Thoracic aorta (tissue), 2 donors: ENCODE data around the gene PROCA1. TPM values are rescaled to one million over a fixed set of nuclear protein-coding genes. Genes with fewer than 3 reads are reported as not detected.

Experiments
- ATAC-seq: fragments of 150-250 bp; one replicate; pipeline ENCODE4 v1.8.0; 2017; ENCODE audit warnings: low read depth; ENCODE audit not compliant: insufficient number of reproducible peaks, low FRiP score
- DNase-seq: peaks from one replicate; pipeline ENCODE4 v3.0.0-alpha.2; 2020; ENCODE audit warnings: low spot score
- H3K27ac ChIP-seq, 2 donors: fragments of 200-600 bp; sonication (generic); 1 replicate in 1 of 2; 2 replicates in 1 of 2; pipeline ENCODE4 v1.5.1; 2016; ENCODE audit warnings: mild to moderate bottlenecking in 2 of 2, moderate library complexity in 2 of 2
- H3K27me3 ChIP-seq: fragments of 200-600 bp; sonication (generic); replicated peaks from 2 replicates; pipeline ENCODE4 v1.6.0; 2016; ENCODE audit warnings: mild to moderate bottlenecking; ENCODE audit not compliant: insufficient read depth
- H3K36me3 ChIP-seq: fragments of 200-600 bp; sonication (generic); one replicate; pipeline ENCODE4 v1.5.1; 2016
- H3K4me1 ChIP-seq, 2 donors: fragments of 200-600 bp; sonication (generic); 1 replicate in 1 of 2; 2 replicates in 1 of 2; pipeline versions ENCODE4 v1.5.1 to v1.6.0; 2016; ENCODE audit warnings: low read depth in 2 of 2, mild to moderate bottlenecking in 1 of 2; ENCODE audit not compliant: control insufficient read depth in 1 of 2
- H3K4me3 ChIP-seq: fragments of 200-600 bp; sonication (generic); 2 replicates; pipeline ENCODE4 v1.5.1; 2016; ENCODE audit warnings: mild to moderate bottlenecking
- H3K9me3 ChIP-seq: fragments of 200-600 bp; sonication (generic); 2 replicates; pipeline ENCODE4 v1.5.1; 2016
- CTCF ChIP-seq: fragments of 200-600 bp; sonication (generic); IDR thresholded peaks from one replicate; pipeline ENCODE4 v1.5.1; 2019; ENCODE audit warnings: antibody characterized with exemption
- total RNA-seq, 2 donors: library from RNA; depleted of rRNA; stranded (reverse); fragments of >200 nt; gene quantifications; one replicate each; pipeline versions ENCODE4 v1.1.0 to v1.2.3, GENCODE V29; 2016

PROCA1 gene
- total RNA-seq, 2 donors from 2014 or later = 1.1 to 1.8 TPM

GRCh38 chr17:28717578-28718332, 6.1 kb upstream of the PROCA1 start, which contains the start of gene RAB34:
RAB34 (minus strand) TSS chr17:28717868; CDS start chr17:28717266, 602 bp downstream.
- DNase-seq (peak; percentile 47), ATAC-seq (peak; percentile 5)
- Histone ChIP-seq H3K36me3 (peaks cover 30% of the 10 kb centered on the region), H3K27ac (peak within 1 kb of the TSS; percentile 94 to 98), H3K4me3 (peak within 1 kb of the TSS; percentile 80), H3K9me3 (no peaks in the 10 kb centered on the region), H3K27me3 (no peaks in the 10 kb centered on the region), H3K4me1 (peaks cover 29 to 53% of the 10 kb centered on the region in 2 donors)
- peak; percentile 19 for TF ChIP-seq CTCF

DNA sequence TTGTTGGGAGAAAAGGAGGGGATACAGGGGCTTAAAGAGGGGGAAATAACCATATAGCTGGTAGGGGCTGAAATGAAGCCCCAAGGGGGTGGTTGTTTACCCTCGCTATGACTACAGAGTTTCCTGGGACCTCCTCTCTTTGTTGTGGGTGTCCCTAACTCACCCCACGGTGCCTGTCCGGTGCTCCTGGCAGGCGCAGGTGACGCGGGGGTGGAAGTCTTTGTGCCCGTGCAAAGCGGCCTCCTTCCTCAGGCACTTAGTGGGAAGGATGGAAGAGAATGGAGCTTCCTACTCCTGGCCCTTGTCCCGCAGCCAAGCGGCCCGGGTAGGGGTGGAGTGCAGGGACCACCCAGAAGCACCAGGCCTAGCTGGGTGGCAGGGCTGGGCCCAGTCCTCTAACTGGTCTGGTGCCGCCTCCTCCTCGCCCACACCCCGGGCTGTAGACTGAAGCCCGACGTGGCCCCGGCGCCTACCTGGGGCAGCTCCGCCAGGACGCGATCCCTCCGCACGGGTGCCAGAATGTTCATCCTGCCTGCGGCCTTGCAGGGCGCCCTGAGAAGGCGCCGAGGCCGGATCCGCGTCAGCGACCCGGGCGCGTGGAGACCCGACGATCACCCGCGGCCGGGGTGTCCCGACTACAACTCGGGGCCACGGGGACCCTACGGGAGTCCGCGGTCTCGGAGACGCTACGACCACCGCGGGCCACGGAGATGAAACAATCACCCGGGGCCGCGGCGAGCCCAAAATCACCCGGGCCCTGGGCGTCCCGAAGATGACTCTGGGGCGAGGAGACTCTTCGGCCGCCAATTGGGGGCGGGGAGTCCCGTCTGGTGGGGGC, 5.3 kb upstream of the PROCA1 start:
- Histone ChIP-seq H3K9me3 (no peaks in the 10 kb centered on the region), H3K36me3 (peaks cover 22% of the 10 kb centered on the region), H3K27ac (peak overlapping the region; percentile 94 to 98), H3K4me3 (peak overlapping the region; percentile 80), H3K27me3 (no peaks in the 10 kb centered on the region), H3K4me1 (peaks cover 29 to 54% of the 10 kb centered on the region in 2 donors)
- ATAC-seq (no peak), DNase-seq (no peak)
- no peak for TF ChIP-seq CTCF

GRCh38 chr17:28715217-28715616, 3.5 kb upstream of the PROCA1 start:
- Histone ChIP-seq H3K36me3 (peaks cover 20% of the 10 kb centered on the region), H3K9me3 (no peaks in the 10 kb centered on the region), H3K27ac (no peak overlapping the region), H3K4me1 (peaks cover 14 to 44% of the 10 kb centered on the region in 2 donors), H3K4me3 (no peak overlapping the region), H3K27me3 (no peaks in the 10 kb centered on the region)
- TF ChIP-seq CTCF = no peak
- DNase-seq (no peak), ATAC-seq (no peak)

DNA sequence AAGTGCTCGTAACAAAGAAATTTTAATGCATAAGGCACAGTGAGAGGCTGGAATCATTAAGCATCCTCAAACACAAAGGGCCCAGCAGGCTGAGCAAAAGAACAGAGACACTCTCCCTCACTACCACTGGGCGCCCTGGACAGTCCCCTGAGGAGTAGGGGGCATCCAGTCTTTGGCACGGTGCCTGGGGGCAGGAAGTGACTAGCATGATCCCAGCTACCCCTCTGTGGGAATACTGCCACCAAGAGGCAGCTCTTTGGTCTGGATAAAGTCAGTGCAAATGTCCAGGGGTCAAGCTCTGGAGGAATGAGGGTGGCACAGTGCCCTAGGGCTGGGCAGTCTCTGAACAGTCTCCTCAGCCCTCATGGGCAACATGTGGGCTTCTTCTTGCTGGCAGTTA, 2.6 kb upstream of the PROCA1 start:
- H3K27me3 ChIP-seq = no peaks in the 10 kb centered on the region
- no peak overlapping the region for H3K27ac ChIP-seq
- H3K36me3 ChIP-seq = peaks cover 20% of the 10 kb centered on the region
- no peak overlapping the region for H3K4me3 ChIP-seq
- TF ChIP-seq CTCF = no peak
- peaks cover 18 to 49% of the 10 kb centered on the region in 2 donors for H3K4me1 ChIP-seq
- no peaks in the 10 kb centered on the region for H3K9me3 ChIP-seq
- DNase-seq = no peak
- ATAC-seq = no peak
